T-helper 9 cell (primary cell): ENCODE results near the gene RASGRF2.
"Not testable (repeated sequence)": the region's sequence is repeated elsewhere in the genome, so short reads cannot be mapped to it uniquely, and the experiment has no call there.

Experiments
- DNase-seq: peaks from one replicate; pipeline ENCODE4 v3.0.0-alpha.2; 2020

The RASGRF2 gene

DNA sequence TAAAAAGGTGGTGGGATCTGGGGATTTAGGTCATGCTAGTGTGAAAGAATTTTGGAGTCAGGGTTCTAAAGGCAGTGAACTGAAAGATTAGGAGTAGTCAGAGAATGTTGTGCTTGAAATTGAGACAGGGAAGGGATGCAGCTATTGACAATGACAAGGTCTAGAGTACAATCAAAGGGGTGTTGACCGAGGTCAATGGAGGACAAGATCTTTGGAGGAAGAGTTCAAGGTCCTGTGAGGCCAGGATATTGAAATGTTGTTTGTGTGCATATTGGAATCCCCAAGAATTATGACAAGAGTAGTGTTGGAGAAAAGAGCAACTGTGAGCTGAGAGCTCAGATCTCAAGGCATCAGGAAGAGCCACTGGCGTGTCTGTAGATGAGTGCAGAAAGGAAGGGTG, 116.9 kb downstream of the RASGRF2 start:
- no peak for DNase-seq

DNA sequence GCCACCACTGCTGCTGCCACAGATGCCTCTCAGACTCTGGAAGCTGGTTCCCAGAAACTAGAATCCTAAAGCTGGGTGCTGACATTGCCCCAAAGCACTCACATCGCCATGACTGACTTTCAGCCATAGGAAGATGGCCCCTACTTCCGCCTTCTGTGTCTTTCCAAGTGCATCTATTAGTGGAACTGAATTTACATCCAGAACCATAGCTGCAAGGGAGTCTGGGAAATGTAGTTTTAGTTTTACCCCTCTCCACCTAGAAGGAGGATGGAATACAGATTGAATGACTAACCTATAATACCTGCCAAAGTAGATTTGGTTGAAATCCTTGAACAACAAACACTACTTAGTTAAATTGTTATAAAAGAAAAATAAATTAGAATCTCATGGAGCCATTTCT, 118.8 kb downstream of the RASGRF2 start:
- no peak for DNase-seq

DNA sequence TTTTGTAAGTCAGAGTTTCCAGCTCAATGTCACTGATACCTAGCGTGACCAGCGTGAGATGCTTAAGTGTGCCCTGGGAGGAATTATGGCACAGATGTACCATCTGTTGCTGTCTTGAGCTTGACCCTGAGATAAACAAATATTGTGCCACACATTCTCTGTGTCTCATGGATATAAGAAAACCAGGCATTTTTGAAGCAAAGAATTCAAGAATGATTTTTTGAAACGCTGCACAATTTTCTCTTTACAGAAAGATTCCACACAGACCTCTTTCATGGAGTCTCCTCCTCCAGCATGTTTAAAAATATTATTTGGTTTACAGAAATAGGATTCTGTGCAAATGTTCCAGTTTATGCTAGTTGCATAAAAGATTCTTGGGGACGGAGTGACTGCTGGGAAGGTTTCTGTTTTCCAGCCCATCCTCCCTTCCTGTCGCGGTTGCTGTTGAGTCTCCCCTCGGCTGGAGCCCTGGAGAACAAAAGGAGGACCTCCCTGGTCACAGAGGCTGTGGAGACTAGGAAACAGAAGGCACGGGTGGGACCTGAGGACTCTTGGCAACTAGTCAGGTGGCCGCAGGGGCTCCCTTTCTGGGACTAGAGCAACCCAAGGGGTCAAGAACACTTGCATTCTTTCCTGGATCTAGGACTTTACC, 120.8 kb downstream of the RASGRF2 start:
- no peak for DNase-seq

DNA sequence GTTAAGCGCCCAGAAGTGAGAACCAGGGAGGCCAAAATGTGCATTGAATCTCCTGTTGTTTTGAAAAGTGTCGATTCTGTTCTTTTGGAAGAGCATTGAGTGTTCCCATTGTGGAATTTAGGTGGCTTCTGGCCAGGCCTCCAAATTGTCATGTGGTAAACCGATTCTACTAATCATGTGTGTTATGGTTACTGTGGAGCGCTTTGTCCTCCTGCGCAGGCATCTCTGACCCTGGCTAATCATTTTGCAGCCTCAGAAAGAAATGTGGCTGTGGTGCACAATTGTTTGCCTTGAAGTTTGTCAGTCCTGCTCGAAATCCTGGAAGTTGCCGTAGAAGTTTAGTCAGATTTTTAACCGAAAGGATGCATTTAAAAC, 121.3 kb downstream of the RASGRF2 start:
- DNase-seq = no peak

DNA sequence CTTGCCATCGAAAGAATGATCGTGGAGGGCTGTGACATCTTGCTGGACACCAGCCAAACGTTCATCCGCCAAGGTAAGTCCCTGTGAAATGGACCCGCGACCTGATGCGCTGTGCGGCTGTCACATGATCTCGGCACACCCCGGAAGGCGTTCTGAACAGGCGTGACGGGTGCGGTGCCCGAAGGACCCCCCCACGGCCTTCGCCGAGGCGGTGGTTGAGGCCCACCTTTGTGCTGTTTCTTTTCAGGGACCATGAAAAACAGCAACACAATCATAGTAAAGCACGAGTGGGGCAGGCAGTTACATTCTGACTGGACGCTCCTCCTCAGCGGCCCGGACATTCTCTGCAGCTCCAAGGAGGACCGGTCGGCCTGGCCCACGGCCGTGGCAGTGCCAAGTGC, 126.7 kb downstream of the RASGRF2 start:
- DNase-seq = no peak

DNA sequence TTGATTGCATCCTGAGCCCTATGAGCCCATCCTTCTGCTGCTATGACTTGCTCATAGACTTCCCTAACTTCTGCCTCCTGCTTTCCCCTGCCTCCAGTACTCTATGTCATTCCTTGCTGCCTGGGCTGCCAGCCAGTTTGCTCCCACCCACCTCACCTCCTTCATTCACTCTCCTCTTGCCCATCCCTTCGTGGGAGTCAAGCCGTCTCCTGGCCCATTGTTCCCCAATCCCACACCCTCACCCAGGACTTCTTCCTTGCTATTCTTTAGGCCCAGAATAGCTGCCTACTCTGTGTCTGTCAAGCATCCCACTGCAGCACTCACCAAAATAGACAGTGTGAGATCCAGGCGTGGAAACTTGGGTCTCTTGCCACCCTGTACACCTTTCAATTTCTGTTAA, 131.0 kb downstream of the RASGRF2 start:
- no peak for DNase-seq

DNA sequence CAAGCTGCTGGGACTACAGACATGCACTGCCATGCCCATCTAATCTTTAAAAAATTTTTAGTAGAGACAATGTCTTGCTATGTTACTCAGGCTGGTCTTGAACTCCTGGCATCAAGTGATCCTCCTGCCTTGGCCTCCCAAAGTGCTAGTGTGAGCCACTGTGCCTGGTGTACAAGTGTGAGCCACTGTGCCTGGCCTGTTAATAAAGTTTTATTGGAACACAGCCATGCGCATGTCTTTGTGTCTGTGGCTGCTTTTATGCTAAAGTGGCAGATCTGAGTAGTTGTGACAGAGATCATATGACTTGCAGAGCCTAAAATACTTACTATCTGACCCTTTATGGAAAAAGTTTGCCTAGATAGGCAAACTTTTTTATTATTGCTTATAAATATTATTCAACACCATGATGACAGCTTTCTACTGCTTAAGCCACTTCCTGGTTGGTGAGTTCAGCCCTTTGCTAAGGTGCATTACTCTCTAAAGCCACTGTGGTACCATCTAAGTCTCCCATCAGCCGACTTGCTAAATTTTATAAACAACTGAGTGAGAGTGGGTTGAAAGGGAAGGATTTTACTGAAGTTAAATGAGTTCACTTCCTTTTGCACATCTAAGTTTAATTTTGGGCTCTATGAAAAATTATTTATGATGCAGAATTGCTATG, 133.5 kb downstream of the RASGRF2 start:
- DNase-seq = no peak

DNA sequence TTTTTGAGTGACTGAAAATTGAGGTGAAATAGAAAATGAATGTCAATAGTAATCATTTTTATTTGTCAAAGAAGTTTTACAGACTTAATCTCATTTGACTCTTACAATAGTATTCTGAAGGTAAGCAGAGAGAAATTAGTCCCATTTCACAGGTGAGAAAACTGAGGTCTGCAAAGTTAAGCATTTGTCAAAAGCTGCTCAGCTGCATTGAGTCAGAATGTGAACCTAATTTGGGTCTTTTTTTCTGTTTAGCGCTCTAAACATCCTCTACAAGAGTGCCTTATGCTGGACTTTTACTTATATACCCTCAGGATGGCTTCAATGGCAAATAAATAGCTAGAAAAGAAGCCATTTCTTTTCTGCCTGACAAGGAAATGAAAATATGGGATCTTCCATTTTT, 135.7 kb downstream of the RASGRF2 start:
- DNase-seq = no peak

DNA sequence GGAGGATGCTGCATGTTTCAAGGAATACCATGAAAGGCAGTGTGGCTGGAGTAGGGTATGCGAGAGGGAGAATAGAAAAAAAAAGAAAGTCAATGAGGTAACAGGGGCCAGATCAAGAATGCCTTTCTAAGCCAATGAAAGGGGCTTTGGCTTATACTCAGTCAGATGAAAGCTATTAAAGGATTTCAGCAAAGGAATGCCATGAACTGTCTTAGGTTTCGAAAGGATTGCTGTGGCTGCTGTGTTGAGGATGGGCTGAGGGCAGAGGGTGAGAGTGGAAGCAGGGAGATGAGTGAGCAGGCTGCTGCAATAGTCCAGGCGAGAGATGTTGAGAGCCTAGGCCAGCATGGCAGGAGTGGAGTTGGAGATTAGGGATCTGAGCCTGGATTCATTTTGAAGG, 137.6 kb downstream of the RASGRF2 start:
- DNase-seq = no peak

DNA sequence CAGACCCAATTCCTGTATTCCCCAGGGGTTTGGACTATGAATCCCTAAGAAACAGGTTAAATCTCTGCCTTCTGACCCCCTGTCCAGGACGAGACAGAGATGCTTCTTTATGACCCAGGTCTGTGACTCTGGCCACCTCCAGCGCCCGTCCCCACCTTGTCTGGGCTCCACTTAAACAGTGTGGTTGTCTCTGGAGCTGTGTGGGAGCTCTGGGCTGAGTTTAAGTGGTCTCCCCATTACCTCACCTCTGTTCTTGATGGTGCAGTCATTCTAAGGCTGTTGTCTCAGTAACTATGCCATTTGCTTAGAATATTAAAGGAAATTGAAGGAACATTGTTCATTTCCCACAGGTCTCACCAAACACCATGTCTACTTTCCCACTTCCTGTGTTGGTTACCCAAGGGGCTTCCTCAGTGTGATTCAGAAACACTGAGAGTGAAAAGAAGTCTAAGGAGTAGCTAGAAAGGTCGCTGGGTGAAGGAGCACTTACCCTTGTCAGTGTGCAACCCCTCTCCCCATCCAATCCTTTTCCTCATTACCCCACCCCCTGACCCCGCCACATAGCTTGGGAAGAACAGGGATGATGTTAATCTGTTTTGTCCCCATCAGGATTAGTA, 145.2 kb downstream of the RASGRF2 start:
- DNase-seq = no peak

DNA sequence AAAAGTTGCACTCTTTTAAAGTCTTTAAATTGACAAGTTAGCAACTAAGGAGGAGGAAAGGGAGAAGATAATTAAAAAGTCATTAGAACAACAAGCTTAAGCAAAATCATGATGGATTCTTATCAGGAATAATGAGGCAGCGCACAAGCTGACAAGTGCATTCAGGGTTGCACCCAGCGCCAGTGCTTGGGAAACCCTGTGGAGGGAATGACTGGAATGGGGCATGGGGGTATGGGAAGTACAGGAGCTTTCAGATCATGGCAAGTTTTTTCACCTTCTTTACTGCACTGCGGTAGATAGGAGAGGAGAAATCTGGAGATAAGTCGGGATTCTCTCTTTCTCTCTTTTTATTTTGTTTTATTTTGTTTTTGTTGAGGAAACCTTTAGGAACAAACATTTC, 155.1 kb downstream of the RASGRF2 start:
- no peak for DNase-seq

DNA sequence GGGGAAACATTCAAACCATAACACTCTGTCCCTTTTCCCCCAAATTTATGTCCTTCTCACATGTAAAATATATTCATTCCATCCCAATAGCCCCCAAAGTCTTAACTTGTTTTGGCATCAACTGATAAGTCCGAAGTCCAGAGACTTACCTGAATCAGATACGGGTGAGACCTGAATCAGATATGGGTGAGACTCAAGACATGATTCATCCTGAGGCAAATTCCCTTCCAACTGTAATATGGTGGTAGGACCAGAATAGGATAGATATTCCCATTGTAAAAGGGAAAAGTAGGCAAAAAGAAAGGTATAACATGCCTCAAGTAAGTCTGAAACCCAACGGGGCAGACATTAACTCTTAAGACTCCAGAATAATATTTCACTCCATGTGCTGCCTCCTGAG, 157.4 kb downstream of the RASGRF2 start:
- no peak for DNase-seq

DNA sequence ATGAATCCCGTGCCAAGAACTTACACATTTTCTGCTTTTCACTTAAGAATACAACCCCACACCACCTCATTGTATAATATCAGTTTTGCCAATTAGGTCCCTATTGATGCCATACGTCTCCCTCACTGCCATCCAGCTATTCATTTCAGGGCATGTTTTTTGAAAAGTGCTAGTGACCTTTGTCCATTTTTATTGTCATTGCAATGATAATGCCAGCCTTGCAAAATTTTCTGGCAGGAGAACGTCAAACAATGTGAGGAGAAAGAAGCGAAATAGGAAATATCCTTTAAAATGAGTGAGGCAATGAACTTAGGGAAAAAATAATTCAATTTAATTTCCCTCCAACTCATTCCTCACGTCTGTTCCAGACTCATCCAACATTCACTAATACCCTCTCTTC, 161.1 kb downstream of the RASGRF2 start:
- DNase-seq = no peak

DNA sequence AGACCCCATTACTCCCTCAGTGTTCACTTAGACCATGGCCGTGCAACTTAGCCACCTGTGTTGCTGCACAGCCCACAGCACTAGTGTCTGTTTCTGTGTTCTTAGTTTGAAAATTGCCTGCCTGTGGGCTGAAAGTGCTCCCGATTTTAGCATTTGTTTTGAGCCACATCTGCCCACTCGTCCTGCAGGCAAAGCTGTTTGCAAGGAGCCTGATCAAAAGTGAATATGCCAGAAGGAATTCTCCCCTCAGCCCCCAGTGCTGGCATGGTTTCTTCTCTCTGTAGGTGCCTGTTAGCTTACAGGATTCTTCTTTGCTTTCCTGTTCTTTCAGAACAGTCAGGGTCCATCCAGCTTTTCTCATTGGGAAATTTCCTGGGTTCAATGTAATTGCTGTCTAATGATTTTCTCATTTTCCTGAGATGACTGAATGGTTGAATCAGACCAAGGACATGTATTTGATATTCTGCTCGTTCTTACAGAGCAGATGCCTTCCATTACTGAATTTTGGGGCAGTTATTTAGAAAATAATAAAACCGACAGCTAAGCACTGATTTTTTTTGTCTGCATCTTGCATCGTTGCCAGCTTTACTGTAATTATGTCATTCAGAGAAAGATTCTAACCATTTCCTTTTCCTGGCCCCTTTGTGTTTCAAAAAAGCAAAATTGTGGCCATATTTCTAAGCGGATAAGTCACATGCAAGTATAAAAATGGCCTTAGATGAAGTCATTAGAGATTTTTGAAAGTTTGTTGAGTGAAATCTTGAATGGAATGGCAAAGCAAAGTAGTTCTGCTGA, 161.9 kb downstream of the RASGRF2 start:
- DNase-seq = no peak

DNA sequence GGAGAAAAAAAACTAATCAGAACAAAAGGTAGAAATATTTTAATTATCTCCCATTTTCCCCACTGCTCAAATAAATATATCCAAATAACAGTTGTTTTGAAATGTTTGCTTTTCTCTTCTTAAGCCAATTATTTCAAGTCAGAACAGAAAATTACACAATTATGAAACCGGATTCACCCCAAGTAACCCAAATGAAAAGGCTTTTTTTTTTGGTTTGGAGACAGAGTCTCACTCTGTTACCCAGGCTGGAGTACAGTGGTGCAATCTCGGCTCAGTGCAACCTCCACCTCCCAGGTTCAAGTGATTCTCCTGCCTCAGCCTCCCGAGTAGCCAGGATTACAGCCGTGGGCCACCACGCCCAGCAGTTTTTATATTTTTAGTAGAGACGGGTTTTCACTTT, 164.5 kb downstream of the RASGRF2 start:
- not testable (repeated sequence) for DNase-seq

DNA sequence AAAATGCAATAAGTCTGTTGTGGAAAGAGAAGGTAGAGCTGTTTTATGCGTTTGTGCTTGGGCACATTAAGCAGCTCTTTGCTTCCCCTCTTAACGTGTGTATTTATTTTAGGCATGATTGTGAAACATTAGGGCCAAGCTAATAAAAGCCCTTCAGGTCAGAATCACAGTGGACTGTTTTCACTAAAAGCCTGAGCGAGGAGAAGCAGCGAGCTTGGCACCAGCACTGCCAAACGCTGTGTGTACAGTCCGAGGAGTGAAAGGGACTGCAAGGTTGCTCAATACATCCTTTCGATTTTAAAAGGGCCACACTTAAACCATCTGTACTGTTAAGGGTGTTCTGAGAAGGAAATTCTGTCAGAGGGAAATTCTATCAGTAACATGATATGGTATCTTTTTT, 165.8 kb downstream of the RASGRF2 start:
- DNase-seq = no peak

DNA sequence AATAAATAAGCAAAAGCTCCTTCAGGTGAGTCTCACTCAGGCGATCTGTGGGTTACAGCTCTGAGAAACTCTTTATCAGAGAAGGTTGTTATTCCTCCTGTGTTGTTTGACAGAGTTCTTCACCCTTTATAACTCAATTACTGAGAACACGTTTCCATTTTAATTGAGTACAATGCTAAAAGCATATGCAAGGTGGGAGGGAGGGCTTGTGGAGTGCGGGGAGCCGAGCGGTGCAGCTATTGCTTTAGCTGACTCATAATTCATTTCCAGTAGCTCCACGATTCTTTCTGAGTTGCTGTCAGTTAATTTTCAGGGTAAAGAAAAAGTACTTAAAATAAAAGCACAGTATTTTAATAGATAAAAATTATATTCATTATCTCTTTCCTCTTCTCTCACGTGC, 168.3 kb downstream of the RASGRF2 start:
- DNase-seq = no peak

DNA sequence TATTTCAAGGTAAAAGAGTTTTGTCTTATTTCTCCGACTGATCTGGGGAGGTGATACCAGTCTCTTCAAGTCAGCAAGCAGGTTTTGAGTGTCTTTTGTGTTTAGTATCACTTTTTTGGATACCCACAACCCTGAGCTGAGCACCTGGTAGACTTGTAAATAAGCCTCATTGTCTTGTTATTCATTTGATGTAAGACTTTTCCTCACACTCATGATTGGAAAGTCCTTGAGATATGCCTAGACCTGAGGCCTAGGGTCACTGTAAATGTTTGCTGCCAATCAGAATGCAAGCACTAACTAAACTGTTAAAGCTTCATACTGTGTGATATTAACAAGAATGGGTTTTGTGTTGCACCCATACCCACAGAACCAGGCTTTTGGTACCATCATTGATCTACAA, 172.2 kb downstream of the RASGRF2 start:
- DNase-seq = no peak

DNA sequence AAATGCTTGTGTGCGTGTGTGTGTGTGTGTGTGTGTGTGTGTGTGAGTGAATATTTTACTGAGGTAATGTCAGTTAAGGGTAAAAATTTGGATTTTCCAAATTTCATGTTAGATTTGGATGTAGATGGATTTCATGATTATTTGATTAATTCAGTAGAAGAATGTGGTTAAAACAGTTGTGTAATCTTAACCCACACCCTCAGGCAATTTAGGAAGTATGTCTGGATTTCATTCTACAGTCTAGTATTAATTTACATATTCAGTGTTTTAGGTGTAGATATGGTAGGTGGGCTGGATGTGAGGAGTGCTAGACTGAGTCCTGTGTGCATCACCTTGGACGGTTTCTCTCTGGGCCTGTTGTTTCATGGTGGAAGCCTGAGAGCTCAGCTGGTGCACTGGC, 173.9 kb downstream of the RASGRF2 start:
- no peak for DNase-seq

DNA sequence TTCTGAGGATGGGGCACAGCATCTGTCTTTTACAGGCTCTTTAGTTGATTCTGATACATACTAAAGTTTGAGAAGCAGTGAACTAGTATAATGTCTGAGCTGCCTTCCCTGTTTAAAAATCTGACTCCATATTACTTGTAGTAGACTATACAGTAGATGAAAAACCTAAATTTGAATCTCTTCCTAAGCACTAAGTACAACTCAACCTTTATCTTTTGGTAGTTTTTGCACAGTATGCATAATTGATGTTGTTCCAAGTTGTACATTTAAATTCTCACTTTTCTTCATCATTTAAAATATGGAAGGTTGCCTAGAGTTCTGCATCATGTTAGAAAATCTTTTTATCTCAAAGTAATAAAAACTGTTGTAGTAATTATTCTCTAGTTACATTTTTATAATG, 174.4 kb downstream of the RASGRF2 start:
- DNase-seq = no peak

DNA sequence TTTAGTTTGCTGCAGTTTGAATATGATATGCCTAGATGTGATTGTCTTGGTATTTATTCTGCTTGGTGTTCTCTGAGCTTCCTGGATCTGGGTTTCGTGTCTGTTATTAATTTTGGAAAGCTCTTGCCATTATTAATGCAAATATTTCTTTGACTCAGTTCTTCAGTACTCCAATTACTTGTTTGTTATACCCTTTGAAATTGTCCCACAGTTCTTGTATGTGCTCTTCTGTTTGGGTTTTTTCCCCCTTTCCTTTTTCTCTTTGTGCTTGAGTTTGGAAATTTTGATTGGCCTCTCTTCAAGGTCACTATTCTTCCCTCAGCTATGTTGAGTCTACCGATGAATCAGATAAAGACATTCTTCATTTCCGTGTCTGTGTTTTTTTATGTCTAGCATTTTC, 176.4 kb downstream of the RASGRF2 start:
- no peak for DNase-seq

DNA sequence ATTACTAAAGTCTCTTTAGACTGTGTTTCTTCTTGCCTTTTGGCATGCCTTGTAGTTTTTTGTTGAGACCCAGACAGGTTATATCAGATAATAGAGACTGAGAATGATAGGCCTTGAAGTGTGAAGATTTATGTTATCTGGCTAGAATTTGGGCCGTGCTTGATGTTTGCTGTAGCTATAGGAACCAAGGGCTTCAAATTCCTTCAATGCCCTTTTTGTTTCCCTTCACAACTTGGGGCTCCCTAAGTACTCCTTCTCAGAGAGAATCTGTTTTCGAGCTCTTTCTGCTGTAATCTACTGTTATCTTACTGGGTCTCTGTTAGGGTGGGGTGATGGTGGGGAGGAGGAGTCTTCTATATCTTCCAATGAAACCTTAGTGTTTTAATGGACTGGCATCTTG, 177.7 kb downstream of the RASGRF2 start:
- DNase-seq = no peak

DNA sequence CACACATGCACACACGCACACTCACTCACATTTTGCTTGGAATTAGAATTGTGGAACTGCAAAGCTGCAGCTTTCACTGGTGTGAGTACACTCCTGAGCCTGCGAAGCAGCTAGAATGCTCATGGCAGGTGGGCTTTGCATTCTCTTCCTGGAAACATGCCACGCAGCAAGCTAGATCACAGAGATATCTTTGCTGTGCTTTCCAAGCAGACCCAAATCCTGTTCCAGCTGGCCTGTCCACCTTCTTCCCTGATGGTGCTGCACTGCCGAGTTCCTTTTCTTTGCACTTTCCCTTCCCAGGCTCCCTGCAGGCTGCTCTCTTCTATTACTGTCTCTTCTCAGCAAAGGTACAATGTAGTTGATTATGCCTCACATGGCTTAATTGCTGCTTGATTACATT, 180.3 kb downstream of the RASGRF2 start:
- DNase-seq = no peak

DNA sequence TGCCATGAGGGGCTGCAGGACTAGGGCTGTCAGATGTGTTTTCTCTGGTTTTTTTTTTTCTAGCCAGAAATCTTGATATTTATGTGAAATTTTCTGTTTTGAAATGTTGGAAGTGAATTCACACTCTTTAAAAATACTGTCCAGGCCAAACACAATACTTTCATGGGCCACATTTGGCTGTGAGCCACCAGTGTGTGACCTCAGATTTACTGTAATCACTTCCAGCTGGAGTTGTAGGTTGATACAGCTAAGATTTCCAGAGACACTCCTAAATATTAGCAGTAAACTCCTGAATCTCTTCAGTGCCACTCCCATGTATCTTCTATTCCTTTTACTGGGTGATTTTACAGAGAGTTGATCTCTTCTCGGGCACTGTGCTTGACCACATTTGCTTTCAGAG, 180.8 kb downstream of the RASGRF2 start:
- DNase-seq = no peak
